GM21390 (cell line): ENCODE data around the gene PLS1.
"Not testable (repeated sequence)": the region's sequence is repeated elsewhere in the genome, so short reads cannot be mapped to it uniquely, and the experiment has no call there.

ENCODE experiments used
- ATAC-seq: cut with Tn5 transposase; IDR thresholded peaks from one replicate; pipeline ENCODE4 v1.9.1; 2021; ENCODE audit not compliant: unreplicated experiment

Gene PLS1

GRCh38 chr3:142595141-142595540 lies 1.1 kb upstream of the PLS1 start:
- ATAC-seq, result no peak

- no peak for ATAC-seq
Measured at GRCh38 chr3:142595581-142595950, 627 bp upstream of the PLS1 start.

- ATAC-seq, result no peak
Measured at GRCh38 chr3:142596726-142597088, 514 bp downstream of the PLS1 start.

- ATAC-seq, result no peak
Measured at GRCh38 chr3:142597906-142598305, 1.7 kb downstream of the PLS1 start.

- ATAC-seq, result no peak
Measured at GRCh38 chr3:142601713-142602112, 5.5 kb downstream of the PLS1 start.

- ATAC-seq, result no peak
Measured at GRCh38 chr3:142602619-142603385, 6.6 kb downstream of the PLS1 start.

- not testable (repeated sequence) for ATAC-seq
Measured at GRCh38 chr3:142603386-142603705, 7.2 kb downstream of the PLS1 start.

GRCh38 chr3:142604940-142605339 lies 8.7 kb downstream of the PLS1 start:
- ATAC-seq, result no peak

- ATAC-seq, result no peak
Measured at GRCh38 chr3:142608631-142609030, 12.4 kb downstream of the PLS1 start.

GRCh38 chr3:142609136-142609535 lies 12.9 kb downstream of the PLS1 start:
- no peak for ATAC-seq

GRCh38 chr3:142611206-142611605 lies 15.0 kb downstream of the PLS1 start:
- no peak for ATAC-seq

GRCh38 chr3:142613491-142613890 lies 17.3 kb downstream of the PLS1 start:
- ATAC-seq, result no peak

GRCh38 chr3:142614059-142614626 lies 17.9 kb downstream of the PLS1 start:
- ATAC-seq, result no peak

- no peak for ATAC-seq
Measured at GRCh38 chr3:142615171-142615570, 19.0 kb downstream of the PLS1 start.

- no peak for ATAC-seq
Measured at GRCh38 chr3:142618917-142619461, 22.8 kb downstream of the PLS1 start.

GRCh38 chr3:142622405-142622804 lies 26.2 kb downstream of the PLS1 start:
- no peak for ATAC-seq

- no peak for ATAC-seq
Measured at GRCh38 chr3:142623194-142623593, 27.0 kb downstream of the PLS1 start.

GRCh38 chr3:142624341-142625152 lies 28.4 kb downstream of the PLS1 start:
- ATAC-seq, result no peak

- ATAC-seq, result no peak
Measured at GRCh38 chr3:142625153-142625440, 28.9 kb downstream of the PLS1 start.

GRCh38 chr3:142626971-142627370 lies 30.8 kb downstream of the PLS1 start:
- no peak for ATAC-seq

- no peak for ATAC-seq
Measured at GRCh38 chr3:142628801-142629200, 32.6 kb downstream of the PLS1 start.

GRCh38 chr3:142633073-142633472 lies 36.9 kb downstream of the PLS1 start:
- ATAC-seq, result no peak
